HCT116 (cell line): ENCODE measurements around the gene ZNF791. TPM values are rescaled to one million over a fixed set of nuclear protein-coding genes. Genes with fewer than 3 reads are reported as not detected.

ENCODE experiments used
- CBX3 ChIP-seq: IDR thresholded peaks from 2 replicates; pipeline ENCODE4 v1.6.1; 2012; ENCODE audit warnings: low read depth
- EGR1 ChIP-seq: IDR thresholded peaks from 2 replicates; pipeline ENCODE4 v1.6.1; 2012; ENCODE audit warnings: low read depth
- FOSL1 ChIP-seq: IDR thresholded peaks from 2 replicates; pipeline ENCODE4 v1.6.1; 2012; ENCODE audit warnings: low read depth
- POLR2A ChIP-seq: IDR thresholded peaks from 2 replicates; pipeline ENCODE4 v1.7.0; 2011; ENCODE audit warnings: borderline replicate concordance; ENCODE audit not compliant: insufficient read depth, insufficient read length; ENCODE audit errors: extremely low read depth
- YY1 ChIP-seq: IDR thresholded peaks from 2 replicates; pipeline ENCODE4 v1.6.1; 2011; ENCODE audit warnings: low read length, low read depth, moderate library complexity, mild to moderate bottlenecking; ENCODE audit not compliant: insufficient replicate concordance; ENCODE audit errors: extremely low read depth
- total RNA-seq: library from RNA; stranded (reverse); gene quantifications from one replicate; pipeline ENCODE4 v1.2.1, GENCODE V29; 2021; ENCODE audit not compliant: unreplicated experiment
- TF ChIP-seq, protein P1 (sequence below): IDR thresholded peaks from 2 replicates; pipeline ENCODE4 v1.6.1; 2012

ZNF791 gene
- total RNA-seq, 1 experiment from 2014 or later: 21.2 TPM

DNA sequence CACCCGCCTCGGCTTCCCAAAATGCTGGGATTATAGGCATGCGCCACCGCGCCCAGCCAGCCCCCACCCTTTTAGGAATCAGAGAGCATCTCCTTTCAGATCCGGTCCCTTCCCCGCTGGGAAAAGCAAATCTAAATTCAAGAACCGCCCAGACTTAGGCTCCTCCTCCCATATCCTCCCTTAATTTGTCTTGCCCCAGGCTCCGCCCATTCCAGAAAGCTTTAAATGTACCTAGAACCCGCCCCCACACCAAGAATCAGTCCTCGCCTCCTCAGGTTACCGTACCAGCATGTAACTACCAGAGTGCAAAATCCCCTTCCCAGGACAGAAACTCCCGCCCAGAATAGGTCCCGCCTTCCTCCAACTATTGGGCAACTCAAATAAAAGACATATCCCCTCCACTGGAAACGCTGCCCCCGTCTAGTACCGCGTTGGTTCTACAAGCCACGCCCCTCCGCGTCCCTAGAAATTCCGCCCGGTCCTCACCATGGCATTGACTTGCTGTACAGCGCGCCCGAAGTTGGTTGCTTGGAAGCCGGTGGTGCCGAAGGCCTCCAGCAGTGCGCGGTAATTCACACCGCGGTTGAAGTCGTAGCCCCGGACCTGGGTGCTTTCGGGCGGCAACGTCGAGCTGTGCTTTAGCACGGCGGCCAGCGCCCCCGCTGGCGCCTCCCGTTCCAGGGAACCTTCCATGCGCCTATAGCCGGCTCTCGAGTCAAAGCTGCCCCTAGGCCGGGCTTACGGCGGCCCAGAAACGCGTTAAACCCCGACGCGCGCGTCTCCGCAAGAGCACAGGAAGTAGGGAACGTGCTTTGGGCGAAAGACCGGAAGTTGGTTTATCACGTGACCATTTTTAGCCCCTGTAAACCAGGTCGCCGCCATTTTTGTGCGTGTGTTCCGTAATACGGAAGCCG, 70.6 kb downstream of the ZNF791 start, which contains the start of gene DHPS (continued):
- TF ChIP-seq, protein P1, sequence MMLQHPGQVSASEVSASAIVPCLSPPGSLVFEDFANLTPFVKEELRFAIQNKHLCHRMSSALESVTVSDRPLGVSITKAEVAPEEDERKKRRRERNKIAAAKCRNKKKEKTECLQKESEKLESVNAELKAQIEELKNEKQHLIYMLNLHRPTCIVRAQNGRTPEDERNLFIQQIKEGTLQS: no peak
- TF ChIP-seq POLR2A (peak; percentile 82), CBX3 (no peak), EGR1 (peak; percentile 85), FOSL1 (no peak), YY1 (peak; percentile 99)

Other genes with a start within 250 kb of the ZNF791 start
- not detected for gene ZNF442, start 245.2 kb upstream of the ZNF791 start, total RNA-seq
- gene ZNF799, start 209.6 kb upstream of the ZNF791 start, total RNA-seq: 3.6 TPM
- gene ZNF443, start 169.9 kb upstream of the ZNF791 start, total RNA-seq: 2.9 TPM
- not detected for gene ZNF709, start 126.1 kb upstream of the ZNF791 start, total RNA-seq
- 6.1 TPM for gene ZNF564, start 59.4 kb upstream of the ZNF791 start, total RNA-seq
- 5.8 TPM for gene ZNF490, start 107 bp upstream of the ZNF791 start, total RNA-seq
- 48.3 TPM for gene MAN2B1, start 55.8 kb downstream of the ZNF791 start, total RNA-seq
- gene WDR83, start 55.9 kb downstream of the ZNF791 start, total RNA-seq: 20.1 TPM
- 134 TPM for gene DHPS, start 71.0 kb downstream of the ZNF791 start, total RNA-seq
- gene GNG14, start 77.1 kb downstream of the ZNF791 start, total RNA-seq: not detected
- gene FBXW9, start 85.7 kb downstream of the ZNF791 start, total RNA-seq: 14.0 TPM
- gene TNPO2, start 113.0 kb downstream of the ZNF791 start, total RNA-seq: 81.8 TPM
- gene TRIR, start 123.8 kb downstream of the ZNF791 start, total RNA-seq: 155 TPM
- 77.6 TPM for gene GET3, start 126.6 kb downstream of the ZNF791 start, total RNA-seq
- gene BEST2, start 140.9 kb downstream of the ZNF791 start, total RNA-seq: 0.10 TPM
- 96.3 TPM for gene HOOK2, start 164.6 kb downstream of the ZNF791 start, total RNA-seq
- gene JUNB, start 180.6 kb downstream of the ZNF791 start, total RNA-seq: 194 TPM
- gene PRDX2, start 190.9 kb downstream of the ZNF791 start, total RNA-seq: 387 TPM
- 33.3 TPM for gene THSD8, start 191.1 kb downstream of the ZNF791 start, total RNA-seq
- gene RNASEH2A, start 195.7 kb downstream of the ZNF791 start, total RNA-seq: 54.5 TPM
- 25.1 TPM for gene RTBDN, start 223.7 kb downstream of the ZNF791 start, total RNA-seq
- 28.9 TPM for gene MAST1, start 227.6 kb downstream of the ZNF791 start, total RNA-seq